ENCODE measurements around the gene TBX10.

DNA sequence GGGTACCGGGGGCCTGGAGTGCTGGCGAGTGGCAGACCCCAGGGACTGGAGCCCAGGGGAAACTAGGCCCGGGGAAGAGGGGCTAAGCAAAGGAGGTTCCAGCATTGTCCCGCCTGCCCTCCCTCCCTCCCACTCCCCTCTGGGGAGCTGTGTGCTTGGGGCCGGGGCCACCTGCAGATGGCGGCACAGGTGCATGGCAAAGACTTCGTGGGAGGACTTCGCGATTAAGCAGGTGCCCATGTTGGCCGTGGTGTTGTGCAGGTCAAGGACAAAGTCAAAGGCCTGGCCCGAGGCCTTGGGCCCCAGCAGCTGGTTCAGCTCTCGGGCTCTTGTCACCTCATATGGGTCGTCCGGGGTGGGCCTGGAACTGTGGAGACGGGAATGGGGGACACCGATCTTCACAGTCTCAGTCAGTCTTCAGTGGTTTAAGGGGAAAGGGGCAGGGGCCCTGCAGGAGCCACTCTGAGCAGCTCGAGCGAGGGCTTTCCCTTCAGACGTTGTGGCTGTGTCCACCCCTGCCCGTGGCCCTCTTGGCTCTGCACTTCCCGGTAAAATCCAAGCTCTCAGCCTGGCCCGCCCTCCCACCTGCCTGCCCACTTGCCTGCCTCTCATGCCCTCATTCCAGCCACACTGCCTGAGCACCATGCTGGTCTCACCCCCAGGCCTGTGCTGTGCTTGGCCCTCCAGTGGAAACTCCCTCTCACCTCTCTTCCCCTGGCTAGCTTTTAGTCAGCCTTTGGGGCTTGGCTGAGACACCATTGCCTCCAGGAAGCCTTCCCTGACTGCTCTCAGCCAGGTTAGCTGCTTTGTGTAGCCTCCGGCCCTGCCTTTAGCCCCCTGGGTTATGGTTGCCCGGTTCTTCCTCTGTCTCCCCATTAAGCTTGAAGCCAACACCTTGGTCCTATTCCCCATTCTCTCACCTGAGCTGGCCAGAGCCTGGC lies 6.2 kb upstream of the TBX10 start:
- TF ChIP-seq POLR2A (IDR thresholded peaks at IDR 0.05; ENCODE audit: low read depth, low read length), result no peak
- TF ChIP-seq POLR2AphosphoS5 (IDR thresholded peaks at IDR 0.05; ENCODE audit: low read depth, low read length), result no peak
- no peak for TF ChIP-seq TAF1 (IDR thresholded peaks at IDR 0.05; ENCODE audit: borderline replicate concordance, low read depth, low read length)
